SK-N-SH treated with all-trans-retinoic acid at 6 μM for 48 hours (cell line): ENCODE measurements around the gene DLG2.

Experiments used
- CREB5 ChIP-seq: fragments of 250-450 bp; sonication (Bioruptor Pico); IDR thresholded peaks from 2 replicates; pipeline ENCODE4 v1.5.1; 2020; ENCODE audit warnings: low read depth, mild to moderate bottlenecking, moderate library complexity
- TOX ChIP-seq: fragments of 250-450 bp; sonication (Bioruptor Pico); IDR thresholded peaks from 2 replicates; pipeline ENCODE4 v1.8.0; 2021; ENCODE audit warnings: mild to moderate bottlenecking, moderate library complexity, borderline replicate concordance
- ZFP3 ChIP-seq: fragments of 250-450 bp; sonication (Bioruptor Pico); IDR thresholded peaks from 2 replicates; pipeline ENCODE4 v1.5.0; 2020; ENCODE audit warnings: mild to moderate bottlenecking, moderate library complexity

GRCh38 chr11:83835423-83835822 lies 1791.7 kb downstream of the DLG2 start:
- TF ChIP-seq ZFP3 (CRISPR knock-in tag) (no peak), TOX (CRISPR knock-in tag) (no peak), CREB5 (CRISPR knock-in tag) (no peak)
